Adrenal gland (tissue), 5 donors: ENCODE measurements around the gene IGFBP1.

Source experiments
- CTCF ChIP-seq, 6 experiments: fragments of 450-650 bp in 4 of 6; fragments of 200-600 bp in 2 of 6; sonication (generic) in 1 of 6; IDR thresholded peaks; 1 replicate in 5 of 6; 2 replicates in 1 of 6; pipeline versions ENCODE4 v1.5.1 to v1.8.0; 2016 to 2021; ENCODE audit warnings: antibody characterized with exemption in 6 of 6, mild to moderate bottlenecking in 2 of 6, moderate library complexity in 1 of 6
- POLR2A ChIP-seq, 2 donors: fragments of 450-650 bp; IDR thresholded peaks; one replicate each; pipeline ENCODE4 v1.6.1; 2017; ENCODE audit warnings: antibody characterized with exemption in 2 of 2, mild to moderate bottlenecking in 2 of 2, moderate library complexity in 1 of 2
- donor health status: DM: no; HTN: no; CAD: no.

- TF ChIP-seq CTCF (IDR thresholded peaks at IDR 0.05) (no peak), POLR2A (IDR thresholded peaks at IDR 0.05) (no peak)
These were observed at the start of gene IGFBP1 for GRCh38 chr7:45888185-45888992.
